ENCODE results near the gene IRX4. TPM values are rescaled to one million over a fixed set of nuclear protein-coding genes. Genes with fewer than 3 reads are reported as not detected.

The IRX4 gene
- polyA plus RNA-seq, 2 donors, result 9.3 to 15.6 TPM

DNA sequence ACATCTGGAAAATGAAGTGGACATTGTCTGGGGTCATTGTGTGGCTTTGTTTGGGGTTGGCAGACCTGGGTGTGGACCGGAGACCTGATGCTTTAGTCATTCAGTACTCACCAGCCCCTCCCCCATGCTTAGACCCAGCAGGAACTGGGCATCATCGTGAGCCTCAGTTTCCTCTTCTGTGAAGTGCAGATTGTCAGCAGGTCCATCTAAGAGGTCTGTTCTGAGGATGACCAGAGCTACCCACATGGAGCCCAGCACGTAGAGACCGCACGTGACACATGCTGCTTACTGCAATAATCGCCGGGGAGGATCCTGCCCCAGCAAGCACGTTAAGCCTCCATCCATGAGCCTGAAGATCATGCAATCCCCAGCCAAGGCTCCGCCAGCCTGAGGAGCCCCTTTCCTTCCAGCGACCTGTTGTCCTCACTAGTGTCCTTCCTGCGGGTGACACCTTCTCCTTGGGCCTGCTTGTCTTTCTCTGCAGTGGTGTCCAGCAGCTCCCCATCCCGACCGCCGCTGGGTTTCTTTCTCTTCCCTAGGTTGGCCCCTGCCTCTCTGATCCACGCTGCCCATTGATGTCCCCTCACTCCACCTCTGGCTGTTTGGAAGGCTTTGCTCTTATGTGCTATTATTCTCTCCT is 26.7 kb upstream of the IRX4 start:
- no peaks in the 10 kb centered on the region for H3K27me3 ChIP-seq (ENCODE audit: control insufficient read depth in 1 of 2, insufficient read depth in 2 of 2, low read length in 2 of 2)
- no peak overlapping the region for H3K27ac ChIP-seq (ENCODE audit: low read depth in 2 of 2, low read length in 1 of 2)
- no peaks in the 10 kb centered on the region for H3K4me1 ChIP-seq (ENCODE audit: control insufficient read depth in 2 of 2, insufficient read depth in 2 of 2, low read length in 1 of 2)
- H3K36me3 ChIP-seq (ENCODE audit: control insufficient read depth in 2 of 2, insufficient read depth in 2 of 2, low read length in 1 of 2), result no peaks in the 10 kb centered on the region
- WGBS, 2 donors, result 92 to 95% methylated on average over 15 of the region's 15 CpGs
- H3K4me3 ChIP-seq (ENCODE audit: low read depth in 1 of 2, low read length in 2 of 2), result no peak overlapping the region
- H3K9me3 ChIP-seq (ENCODE audit: control insufficient read depth in 2 of 2, insufficient read depth in 1 of 2, low read depth in 1 of 2, low read length in 1 of 2), result peaks cover 0 to 10% of the 10 kb centered on the region in 2 donors

DNA sequence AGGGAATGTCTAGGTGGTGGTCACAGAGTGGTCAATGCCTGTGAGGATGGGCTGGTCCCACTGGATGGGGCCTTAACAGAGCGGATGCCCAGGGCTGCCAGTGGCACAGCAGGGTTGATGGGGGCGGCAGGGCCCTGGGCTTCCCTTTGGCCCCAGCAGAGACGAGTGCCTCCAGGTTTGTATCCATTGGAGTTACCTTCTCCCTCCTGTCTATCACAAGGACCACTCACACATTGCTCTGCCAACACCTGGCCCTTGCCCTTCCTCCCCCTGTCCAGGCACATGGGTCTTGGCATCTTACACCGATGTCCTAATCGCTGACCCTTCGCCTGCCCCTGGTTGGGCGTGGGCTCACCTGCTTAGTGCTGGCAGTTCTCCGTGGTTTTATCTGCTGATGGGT is 26.2 kb upstream of the IRX4 start:
- Histone ChIP-seq H3K27ac (ENCODE audit: low read depth in 2 of 2, low read length in 1 of 2) (no peak overlapping the region), H3K4me3 (ENCODE audit: low read depth in 1 of 2, low read length in 2 of 2) (no peak overlapping the region), H3K9me3 (ENCODE audit: control insufficient read depth in 2 of 2, insufficient read depth in 1 of 2, low read depth in 1 of 2, low read length in 1 of 2) (peaks cover 0 to 8% of the 10 kb centered on the region in 2 donors), H3K36me3 (ENCODE audit: control insufficient read depth in 2 of 2, insufficient read depth in 2 of 2, low read length in 1 of 2) (no peaks in the 10 kb centered on the region), H3K27me3 (ENCODE audit: control insufficient read depth in 1 of 2, insufficient read depth in 2 of 2, low read length in 2 of 2) (no peaks in the 10 kb centered on the region), H3K4me1 (ENCODE audit: control insufficient read depth in 2 of 2, insufficient read depth in 2 of 2, low read length in 1 of 2) (no peaks in the 10 kb centered on the region)
- 84 to 89% methylated on average over 8 of the region's 8 CpGs for WGBS, 2 donors

DNA sequence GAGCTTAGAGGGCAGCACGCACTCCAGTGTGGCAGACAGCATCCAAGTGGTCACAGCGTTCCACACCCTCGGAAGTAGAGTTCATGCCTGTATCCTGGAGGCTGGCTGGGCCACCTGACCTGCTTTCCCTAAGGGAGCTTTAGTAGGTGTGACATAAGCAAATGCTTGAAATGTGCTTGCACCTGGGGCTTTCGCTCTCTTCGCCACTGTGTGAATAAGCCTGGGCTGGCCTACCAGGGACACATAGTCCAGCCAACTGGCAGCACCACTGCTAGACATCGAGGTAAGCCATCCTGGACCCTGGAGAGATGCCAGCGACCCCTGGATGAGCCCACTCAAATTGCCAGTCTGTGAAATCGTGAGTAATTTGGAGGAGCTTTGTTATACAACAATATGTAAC is 24.9 kb upstream of the IRX4 start:
- Histone ChIP-seq H3K9me3 (ENCODE audit: control insufficient read depth in 2 of 2, insufficient read depth in 1 of 2, low read depth in 1 of 2, low read length in 1 of 2) (peaks cover 0 to 8% of the 10 kb centered on the region in 2 donors), H3K27ac (ENCODE audit: low read depth in 2 of 2, low read length in 1 of 2) (no peak overlapping the region)
- whole genome bisulfite sequencing, 2 donors, result 60 to 69% methylated on average over 8 of the region's 8 CpGs

DNA sequence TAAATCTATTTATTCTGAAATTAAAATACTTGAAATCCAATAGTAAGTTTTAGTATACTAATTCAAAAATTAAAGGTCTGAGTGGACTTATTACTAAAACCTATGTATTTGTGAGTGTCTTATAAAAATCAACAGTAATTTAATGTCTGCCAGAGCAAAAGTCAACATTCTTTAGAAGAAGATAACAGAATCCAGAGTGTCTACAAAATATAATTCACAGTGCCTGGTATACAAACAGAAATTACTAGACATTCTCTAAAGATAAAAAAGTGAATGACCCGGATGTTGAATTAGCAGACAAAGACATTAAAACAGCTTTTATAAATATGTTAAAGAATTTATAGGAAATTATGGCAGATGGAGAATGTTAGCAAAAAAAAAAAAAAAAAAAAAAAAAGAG is 22.4 kb upstream of the IRX4 start:
- Histone ChIP-seq H3K4me1 (ENCODE audit: control insufficient read depth in 2 of 2, insufficient read depth in 2 of 2, low read length in 1 of 2) (no peaks in the 10 kb centered on the region), H3K27ac (ENCODE audit: low read depth in 2 of 2, low read length in 1 of 2) (no peak overlapping the region), H3K9me3 (ENCODE audit: control insufficient read depth in 2 of 2, insufficient read depth in 1 of 2, low read depth in 1 of 2, low read length in 1 of 2) (peaks cover 0 to 8% of the 10 kb centered on the region in 2 donors), H3K4me3 (ENCODE audit: low read depth in 1 of 2, low read length in 2 of 2) (no peak overlapping the region), H3K27me3 (ENCODE audit: control insufficient read depth in 1 of 2, insufficient read depth in 2 of 2, low read length in 2 of 2) (no peaks in the 10 kb centered on the region), H3K36me3 (ENCODE audit: control insufficient read depth in 2 of 2, insufficient read depth in 2 of 2, low read length in 1 of 2) (no peaks in the 10 kb centered on the region)
- 83 to 89% methylated on average over 1 of the region's 1 CpG for WGBS, 2 donors

More for the DNA sequence above, 24.9 kb upstream of the IRX4 start:
- Histone ChIP-seq H3K4me1 (ENCODE audit: control insufficient read depth in 2 of 2, insufficient read depth in 2 of 2, low read length in 1 of 2) (no peaks in the 10 kb centered on the region), H3K4me3 (ENCODE audit: low read depth in 1 of 2, low read length in 2 of 2) (no peak overlapping the region), H3K36me3 (ENCODE audit: control insufficient read depth in 2 of 2, insufficient read depth in 2 of 2, low read length in 1 of 2) (no peaks in the 10 kb centered on the region), H3K27me3 (ENCODE audit: control insufficient read depth in 1 of 2, insufficient read depth in 2 of 2, low read length in 2 of 2) (no peaks in the 10 kb centered on the region)

DNA sequence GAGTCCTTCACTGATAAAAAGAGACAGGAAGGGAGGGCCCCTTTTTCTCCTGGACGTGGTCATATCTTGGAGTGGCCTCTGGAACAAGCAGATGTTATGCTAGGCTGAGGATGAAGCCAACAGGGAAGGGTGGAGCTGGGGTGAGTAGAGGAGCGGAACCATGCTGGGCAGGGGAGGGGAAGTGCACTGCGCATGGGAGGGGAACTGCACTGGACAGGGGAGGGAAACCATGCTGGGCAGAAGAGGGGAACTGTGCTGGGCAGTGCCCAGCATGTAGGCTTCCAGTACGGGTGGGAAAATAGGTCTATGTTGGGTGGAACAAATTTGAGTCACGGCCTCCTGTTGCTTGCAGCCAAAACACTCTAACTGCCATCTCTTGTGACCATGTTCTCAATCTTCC is 19.3 kb upstream of the IRX4 start:
- Histone ChIP-seq H3K27me3 (ENCODE audit: control insufficient read depth in 1 of 2, insufficient read depth in 2 of 2, low read length in 2 of 2) (no peaks in the 10 kb centered on the region), H3K9me3 (ENCODE audit: control insufficient read depth in 2 of 2, insufficient read depth in 1 of 2, low read depth in 1 of 2, low read length in 1 of 2) (peaks cover 0 to 8% of the 10 kb centered on the region in 2 donors), H3K36me3 (ENCODE audit: control insufficient read depth in 2 of 2, insufficient read depth in 2 of 2, low read length in 1 of 2) (no peaks in the 10 kb centered on the region), H3K27ac (ENCODE audit: low read depth in 2 of 2, low read length in 1 of 2) (no peak overlapping the region), H3K4me1 (ENCODE audit: control insufficient read depth in 2 of 2, insufficient read depth in 2 of 2, low read length in 1 of 2) (no peaks in the 10 kb centered on the region), H3K4me3 (ENCODE audit: low read depth in 1 of 2, low read length in 2 of 2) (no peak overlapping the region)
- WGBS, 2 donors, result 78 to 80% methylated on average over 5 of the region's 5 CpGs

GRCh38 chr5:1901061-1901460 is 18.3 kb upstream of the IRX4 start:
- no peaks in the 10 kb centered on the region for H3K4me1 ChIP-seq (ENCODE audit: control insufficient read depth in 2 of 2, insufficient read depth in 2 of 2, low read length in 1 of 2)
- peaks cover 0 to 8% of the 10 kb centered on the region in 2 donors for H3K9me3 ChIP-seq (ENCODE audit: control insufficient read depth in 2 of 2, insufficient read depth in 1 of 2, low read depth in 1 of 2, low read length in 1 of 2)
- H3K27ac ChIP-seq (ENCODE audit: low read depth in 2 of 2, low read length in 1 of 2), result no peak overlapping the region
- no peaks in the 10 kb centered on the region for H3K27me3 ChIP-seq (ENCODE audit: control insufficient read depth in 1 of 2, insufficient read depth in 2 of 2, low read length in 2 of 2)
- no peaks in the 10 kb centered on the region for H3K36me3 ChIP-seq (ENCODE audit: control insufficient read depth in 2 of 2, insufficient read depth in 2 of 2, low read length in 1 of 2)
- H3K4me3 ChIP-seq (ENCODE audit: low read depth in 1 of 2, low read length in 2 of 2), result no peak overlapping the region
- WGBS, 2 donors, result 44 to 65% methylated on average over 5 of the region's 5 CpGs

- no peak overlapping the region for H3K27ac ChIP-seq (ENCODE audit: low read depth in 2 of 2, low read length in 1 of 2)
- WGBS, 2 donors, result 56 to 63% methylated on average over 5 of the region's 5 CpGs
- H3K4me1 ChIP-seq (ENCODE audit: control insufficient read depth in 2 of 2, insufficient read depth in 2 of 2, low read length in 1 of 2), result no peaks in the 10 kb centered on the region
- no peaks in the 10 kb centered on the region for H3K27me3 ChIP-seq (ENCODE audit: control insufficient read depth in 1 of 2, insufficient read depth in 2 of 2, low read length in 2 of 2)
- no peak overlapping the region for H3K4me3 ChIP-seq (ENCODE audit: low read depth in 1 of 2, low read length in 2 of 2)
- H3K9me3 ChIP-seq (ENCODE audit: control insufficient read depth in 2 of 2, insufficient read depth in 1 of 2, low read depth in 1 of 2, low read length in 1 of 2), result peaks cover 0 to 5% of the 10 kb centered on the region in 2 donors
- H3K36me3 ChIP-seq (ENCODE audit: control insufficient read depth in 2 of 2, insufficient read depth in 2 of 2, low read length in 1 of 2), result no peaks in the 10 kb centered on the region
These were observed 16.5 kb upstream of the IRX4 start for GRCh38 chr5:1899201-1899600.

- H3K27ac ChIP-seq (ENCODE audit: low read depth in 2 of 2, low read length in 1 of 2), result no peak overlapping the region
- peaks cover 0 to 5% of the 10 kb centered on the region in 2 donors for H3K9me3 ChIP-seq (ENCODE audit: control insufficient read depth in 2 of 2, insufficient read depth in 1 of 2, low read depth in 1 of 2, low read length in 1 of 2)
- H3K4me1 ChIP-seq (ENCODE audit: control insufficient read depth in 2 of 2, insufficient read depth in 2 of 2, low read length in 1 of 2), result no peaks in the 10 kb centered on the region
- H3K36me3 ChIP-seq (ENCODE audit: control insufficient read depth in 2 of 2, insufficient read depth in 2 of 2, low read length in 1 of 2), result no peaks in the 10 kb centered on the region
- no peaks in the 10 kb centered on the region for H3K27me3 ChIP-seq (ENCODE audit: control insufficient read depth in 1 of 2, insufficient read depth in 2 of 2, low read length in 2 of 2)
- H3K4me3 ChIP-seq (ENCODE audit: low read depth in 1 of 2, low read length in 2 of 2), result no peak overlapping the region
- 84 to 86% methylated on average over 18 of the region's 18 CpGs for WGBS, 2 donors
These were observed 15.2 kb upstream of the IRX4 start for GRCh38 chr5:1897816-1898450.

DNA sequence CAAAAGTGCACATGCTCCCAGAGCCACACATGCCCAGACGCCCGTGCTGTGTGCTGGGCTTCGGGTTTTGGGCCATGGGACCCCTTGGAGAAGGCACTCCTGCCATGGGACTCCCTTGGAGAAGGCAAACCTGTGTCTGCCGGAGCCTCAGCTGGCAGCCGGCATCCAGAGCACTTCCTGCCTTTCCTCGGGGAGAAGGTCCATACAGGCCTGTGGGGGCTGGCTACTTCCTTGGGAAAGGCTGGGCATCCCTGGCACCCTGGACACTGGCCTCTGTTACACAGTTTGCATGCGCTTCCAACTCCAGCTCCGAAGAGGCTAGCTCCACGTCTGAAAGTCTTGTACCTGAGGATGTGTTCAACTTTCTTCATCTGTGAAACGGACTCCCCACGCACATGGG is 14.7 kb upstream of the IRX4 start:
- Histone ChIP-seq H3K4me3 (ENCODE audit: low read depth in 1 of 2, low read length in 2 of 2) (no peak overlapping the region), H3K27ac (ENCODE audit: low read depth in 2 of 2, low read length in 1 of 2) (no peak overlapping the region), H3K4me1 (ENCODE audit: control insufficient read depth in 2 of 2, insufficient read depth in 2 of 2, low read length in 1 of 2) (no peaks in the 10 kb centered on the region), H3K36me3 (ENCODE audit: control insufficient read depth in 2 of 2, insufficient read depth in 2 of 2, low read length in 1 of 2) (no peaks in the 10 kb centered on the region), H3K9me3 (ENCODE audit: control insufficient read depth in 2 of 2, insufficient read depth in 1 of 2, low read depth in 1 of 2, low read length in 1 of 2) (peaks cover 0 to 5% of the 10 kb centered on the region in 2 donors), H3K27me3 (ENCODE audit: control insufficient read depth in 1 of 2, insufficient read depth in 2 of 2, low read length in 2 of 2) (no peaks in the 10 kb centered on the region)
- WGBS, 2 donors, result 80 to 82% methylated on average over 11 of the region's 11 CpGs
